Measurements from ENCODE around the gene INTS6.

The INTS6 gene

DNA sequence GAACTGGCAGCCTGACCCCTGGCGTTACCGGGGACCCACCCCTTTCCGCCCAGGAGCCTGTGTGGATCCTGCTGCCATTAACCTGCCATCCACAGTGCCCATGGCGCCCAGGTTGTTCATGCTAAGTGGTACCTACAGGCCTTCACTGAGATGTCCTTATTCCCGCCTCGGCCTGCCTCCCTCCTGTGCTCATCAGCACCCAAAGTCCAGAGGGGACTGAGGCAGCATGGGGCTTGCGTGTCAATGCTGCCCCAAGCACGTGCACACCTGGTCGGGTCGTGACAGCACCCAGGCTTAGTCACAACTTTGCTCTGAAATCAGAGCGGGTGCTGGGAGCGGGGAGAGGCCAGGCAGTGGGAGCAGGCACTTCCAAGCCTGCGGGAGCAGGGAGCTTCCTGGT is 3.7 kb upstream of the INTS6 start:
- DNase-seq (ENCODE audit: low read depth), result no peak

DNA sequence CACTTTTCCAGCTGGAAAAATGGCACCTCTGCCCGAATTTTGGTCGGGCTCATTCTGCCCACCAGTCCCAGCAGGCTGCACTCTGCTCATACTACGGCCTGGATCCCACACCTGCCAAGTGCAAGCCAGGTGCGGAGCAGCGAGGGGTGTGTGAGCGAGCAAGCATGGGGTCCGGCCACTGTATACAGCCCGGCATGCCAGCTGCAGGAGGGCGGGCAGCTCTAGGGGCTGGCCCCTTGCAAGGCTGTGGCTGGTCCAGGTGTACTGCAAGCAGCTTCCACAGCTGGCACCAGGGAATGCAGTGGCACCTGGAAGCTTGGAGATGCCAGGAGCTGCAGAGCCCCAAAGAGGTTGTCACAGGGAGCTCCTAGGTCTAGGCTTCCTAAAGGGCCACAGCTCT is 2.7 kb upstream of the INTS6 start:
- no peak for DNase-seq (ENCODE audit: low read depth)

DNA sequence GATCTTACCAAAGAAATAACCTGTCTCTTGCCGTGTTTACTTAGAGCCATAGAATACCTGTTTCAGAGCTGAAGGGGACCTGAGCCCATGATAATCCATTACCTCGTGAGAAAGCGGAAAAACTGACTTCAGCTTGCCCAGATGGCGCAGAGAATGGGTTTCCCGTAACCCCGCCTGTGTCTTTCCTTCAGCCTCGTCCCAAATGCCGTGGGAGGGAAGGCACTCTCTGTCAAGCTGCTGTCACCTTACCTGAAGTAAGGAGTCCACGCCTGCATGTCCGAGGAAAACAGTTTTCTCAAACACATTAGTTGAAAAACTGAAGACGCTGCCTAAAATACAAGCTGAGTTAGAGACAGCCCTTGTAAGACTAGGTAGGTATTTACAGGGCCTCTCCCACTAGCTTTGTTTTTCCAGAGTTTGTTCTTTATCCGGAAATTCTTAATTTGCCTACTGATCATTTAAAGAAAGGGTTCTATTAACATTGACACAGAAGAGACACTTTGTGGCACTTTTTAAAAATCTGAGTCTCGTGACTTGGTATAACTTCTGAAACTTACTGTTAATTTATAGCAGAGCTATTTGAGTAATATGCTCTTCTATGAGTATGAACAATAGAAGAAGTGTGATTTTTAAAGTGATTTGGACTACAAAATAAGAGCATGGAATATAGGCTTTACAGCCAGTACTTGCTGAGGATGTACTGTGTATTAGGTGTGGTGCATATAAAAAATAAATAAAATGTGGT is 1.3 kb upstream of the INTS6 start:
- no peak for DNase-seq (ENCODE audit: low read depth)

DNA sequence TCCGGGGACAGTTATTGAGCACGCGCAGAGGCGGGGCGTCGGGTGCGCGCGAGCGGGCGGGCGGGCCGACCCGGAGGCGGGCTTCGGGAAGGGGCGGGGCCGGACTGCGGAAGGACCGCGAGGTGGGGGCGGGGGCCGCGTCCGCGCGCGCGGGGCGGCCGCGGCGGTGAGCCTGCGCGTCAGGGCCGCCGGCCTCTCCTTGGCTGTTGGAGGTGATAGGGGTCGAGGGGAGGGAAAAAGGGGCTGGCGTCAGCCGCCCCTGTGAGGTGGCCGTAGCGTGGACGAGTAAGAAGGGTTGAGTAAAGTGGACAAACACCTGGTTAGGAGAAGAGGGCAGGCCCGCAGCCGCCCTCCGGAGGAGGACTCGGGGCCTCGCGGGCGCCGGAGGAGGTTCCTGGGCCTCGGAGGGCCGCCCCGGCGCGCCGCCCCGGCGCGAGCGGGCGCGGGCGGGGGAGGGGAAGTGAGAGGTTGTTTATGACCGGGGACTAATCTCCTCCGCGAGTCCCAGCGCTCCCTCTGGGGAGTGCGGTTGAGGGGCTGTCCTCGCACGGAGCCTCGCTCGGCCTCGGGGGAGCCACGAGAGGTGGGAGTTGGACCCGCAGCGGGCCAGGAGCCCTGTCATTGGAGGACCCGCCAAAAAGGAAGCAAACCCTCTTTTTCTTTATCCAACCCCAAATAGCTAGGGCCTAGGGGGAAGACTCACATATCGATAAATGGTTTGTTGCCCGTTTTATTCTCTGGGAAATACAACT is 547 bp upstream of the INTS6 start:
- peak; percentile 31 for DNase-seq (ENCODE audit: low read depth)

DNA sequence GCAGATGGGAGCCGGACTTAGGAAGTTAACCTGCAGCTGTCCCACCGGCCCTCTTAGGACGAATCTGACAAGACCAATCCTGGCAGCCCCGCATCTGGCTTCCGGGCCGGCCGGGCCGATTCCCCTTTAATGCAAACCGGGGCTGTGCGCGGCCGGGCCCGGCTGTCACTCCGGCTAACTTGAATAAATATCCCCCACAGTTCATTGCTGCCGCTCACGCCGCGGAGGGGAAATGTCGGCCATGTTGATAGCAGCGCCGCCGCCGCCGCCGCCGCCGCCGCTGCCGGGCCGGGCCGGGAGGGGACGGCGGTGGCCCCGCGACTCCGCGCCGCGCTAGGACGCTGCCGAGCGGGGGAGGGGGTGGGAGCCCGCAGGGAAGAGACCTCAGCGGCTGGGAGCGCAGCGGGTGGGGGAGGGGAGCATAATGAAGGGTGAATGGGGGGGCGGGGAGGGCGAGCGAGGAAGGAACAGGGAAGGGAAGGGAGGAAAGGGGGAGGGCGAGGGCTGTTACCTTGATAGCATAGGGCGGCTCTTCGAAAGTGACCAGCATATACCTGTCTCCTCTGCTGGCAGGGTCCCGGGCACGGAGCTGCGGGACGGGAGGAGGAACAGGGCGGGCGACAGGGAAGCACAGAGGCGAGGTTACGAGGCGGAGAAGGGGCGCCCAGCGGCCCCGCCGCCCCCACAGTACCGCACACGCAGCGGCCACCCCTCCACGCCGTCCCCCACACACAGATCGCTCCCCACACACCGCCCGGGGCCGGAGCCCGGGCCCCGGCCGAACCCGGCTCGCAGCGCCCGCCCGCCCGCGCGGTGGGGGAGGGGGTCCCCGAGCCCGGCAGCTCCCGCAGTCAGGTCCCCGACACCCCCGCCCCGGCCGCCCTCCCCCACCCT is 1.1 kb downstream of the INTS6 start:
- no peak for DNase-seq (ENCODE audit: low read depth)

DNA sequence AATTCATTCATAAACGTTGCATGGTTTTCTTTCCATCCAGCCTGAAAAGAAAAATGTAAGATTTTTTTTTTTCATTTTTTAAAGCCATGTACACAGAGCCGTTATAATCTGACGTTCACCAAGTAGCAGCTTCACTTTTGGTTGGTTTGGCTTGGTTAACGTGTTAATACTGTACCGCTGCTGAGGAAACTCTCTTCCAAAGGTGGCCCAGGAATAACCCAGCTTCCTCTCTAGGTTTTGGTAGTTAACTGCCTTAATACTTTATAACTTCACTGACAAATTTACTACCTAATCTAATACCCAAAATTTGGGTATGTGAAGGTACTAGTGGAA is 1.7 kb downstream of the INTS6 start:
- DNase-seq (ENCODE audit: low read depth), result no peak

DNA sequence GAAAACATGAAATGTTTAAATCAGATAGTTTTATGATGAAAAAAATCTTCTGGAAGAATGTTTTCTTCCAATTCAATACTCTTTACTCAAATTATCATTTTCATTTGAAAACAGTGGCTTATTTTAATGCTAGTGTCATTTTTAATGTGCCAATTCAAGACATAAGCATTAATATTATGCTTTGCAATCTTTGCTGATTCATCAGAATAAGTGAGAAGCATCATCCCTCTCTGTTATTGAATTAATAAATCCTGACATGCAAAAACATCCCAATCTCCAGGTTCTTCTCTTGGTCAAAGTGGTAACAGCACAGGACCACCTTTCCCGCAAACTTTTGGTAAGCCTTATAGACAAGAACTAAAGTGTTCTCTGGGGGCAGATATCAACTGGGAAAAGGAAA is 3.8 kb downstream of the INTS6 start:
- no peak for DNase-seq (ENCODE audit: low read depth)

DNA sequence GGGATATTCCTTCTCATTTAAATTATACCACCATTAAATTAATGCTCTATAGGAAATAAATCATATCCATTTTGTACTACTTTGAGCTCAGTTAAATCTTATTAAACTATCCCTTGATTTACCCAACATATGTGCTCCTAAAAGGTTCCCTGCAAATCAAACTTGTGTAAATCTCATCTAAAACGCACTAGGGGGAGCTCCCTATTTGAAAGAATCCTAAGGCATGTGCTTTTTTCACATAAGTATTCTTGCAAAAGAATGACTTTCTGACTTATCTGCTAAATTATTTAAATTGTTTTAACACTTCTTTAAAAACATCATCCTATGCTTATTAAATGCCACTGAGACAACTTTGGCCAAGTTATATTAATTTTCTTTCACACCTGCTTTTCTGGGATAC is 7.9 kb downstream of the INTS6 start:
- no peak for DNase-seq (ENCODE audit: low read depth)

DNA sequence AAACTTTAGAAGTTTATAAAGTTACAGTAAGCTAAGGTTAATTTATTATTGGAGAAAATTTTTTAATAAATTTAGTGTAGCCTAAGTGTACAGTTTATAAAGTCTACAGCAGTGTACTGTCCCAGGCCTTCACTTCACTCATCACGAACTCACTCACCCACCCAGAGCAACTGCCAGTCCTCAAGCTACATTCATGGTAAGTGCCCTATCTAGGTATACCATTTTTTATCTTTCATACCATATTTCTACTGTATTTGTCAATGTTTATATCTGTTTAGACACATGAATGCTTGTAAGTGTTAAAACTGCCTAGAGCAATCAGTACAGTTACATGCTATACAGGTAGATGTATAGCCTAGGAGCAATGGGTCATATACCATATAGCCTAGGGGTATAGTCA is 12.5 kb downstream of the INTS6 start:
- no peak for DNase-seq (ENCODE audit: low read depth)

DNA sequence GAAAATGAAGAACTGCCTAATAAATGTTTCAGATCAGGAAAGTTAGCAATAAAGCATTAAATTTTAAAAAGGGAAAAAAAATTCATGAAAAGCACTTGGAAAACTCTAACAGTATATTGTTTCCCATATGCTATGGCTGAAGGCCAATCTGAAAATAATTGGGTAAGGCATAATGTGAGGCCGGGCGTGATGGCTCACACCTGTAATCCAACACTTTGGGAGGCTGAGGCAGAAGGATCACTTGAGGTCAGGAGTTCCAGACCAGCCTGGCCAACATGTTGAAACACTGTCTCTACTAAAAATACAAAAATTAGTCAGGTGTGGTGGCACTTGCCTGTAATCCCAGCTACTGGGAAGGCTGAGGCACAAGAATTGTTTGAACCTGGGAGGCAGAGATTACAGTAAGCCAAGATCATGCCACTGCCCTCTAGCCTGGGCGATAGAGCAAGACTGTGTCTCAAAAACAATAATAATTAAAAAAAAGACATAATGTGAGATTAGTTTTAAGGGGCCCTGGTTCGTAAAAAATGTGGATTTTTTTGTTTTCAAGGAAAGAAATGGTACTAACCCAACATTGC is 15.2 kb downstream of the INTS6 start:
- DNase-seq (ENCODE audit: low read depth), result no peak

DNA sequence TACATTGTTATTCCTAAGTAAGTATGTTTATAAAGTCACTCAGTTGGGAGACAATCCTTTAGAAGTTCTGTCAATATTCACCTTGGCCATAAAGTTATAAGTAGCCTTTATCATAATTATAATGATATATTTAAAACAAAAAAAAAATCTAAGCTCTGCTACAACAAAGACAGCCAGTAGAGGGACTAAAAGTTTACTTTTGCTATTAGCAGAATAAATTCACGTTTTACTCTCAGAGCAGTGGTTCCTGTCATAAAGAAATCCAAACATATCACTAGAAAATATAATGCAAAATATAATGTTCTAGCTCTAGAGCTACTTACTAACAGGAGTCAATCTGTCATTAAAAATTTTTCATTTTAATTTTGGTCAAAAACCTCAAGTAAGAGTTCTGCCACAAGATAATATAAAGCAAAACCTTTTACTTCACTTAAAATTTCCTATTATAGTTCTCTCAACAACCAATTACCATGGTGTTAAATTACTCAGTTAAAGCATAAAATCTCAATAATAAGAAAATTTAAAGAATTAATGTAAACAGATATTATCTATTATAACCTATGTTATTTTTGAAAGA is 17.7 kb downstream of the INTS6 start:
- DNase-seq (ENCODE audit: low read depth), result no peak

DNA sequence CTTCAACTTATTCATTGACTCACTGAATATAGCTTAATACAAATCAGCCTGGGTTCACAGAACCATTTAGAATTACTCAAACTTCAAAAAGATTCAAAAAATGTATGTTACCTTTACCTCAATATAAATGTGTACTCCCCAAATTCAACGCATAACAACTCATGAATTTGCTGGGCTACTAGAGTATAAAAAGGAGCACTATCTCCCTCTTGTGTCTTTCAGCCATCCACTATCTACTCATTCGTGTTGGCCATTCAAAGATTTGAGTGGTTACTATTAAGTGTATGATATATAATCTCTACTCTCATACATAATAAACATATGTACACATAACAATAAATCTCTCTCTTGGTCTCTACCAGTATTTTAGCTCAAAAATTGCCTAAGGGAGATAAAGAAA is 20.3 kb downstream of the INTS6 start:
- DNase-seq (ENCODE audit: low read depth), result no peak

DNA sequence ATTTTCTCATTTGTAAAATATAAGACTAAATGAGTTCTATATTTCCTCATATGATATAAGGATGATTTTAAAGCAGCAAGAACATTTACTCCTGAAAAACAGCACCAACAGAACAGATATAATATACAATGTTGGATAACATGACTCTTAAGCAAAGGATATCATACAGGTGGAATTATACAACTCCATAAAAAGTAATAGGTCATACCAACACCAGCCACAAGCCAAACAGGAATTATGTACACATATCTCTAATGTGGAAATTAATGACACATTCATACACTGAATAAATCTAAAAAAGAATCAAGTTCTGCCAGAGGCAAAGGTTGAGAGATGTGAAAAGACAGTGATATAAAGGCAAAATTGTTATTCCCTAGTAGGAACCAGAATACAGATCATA is 25.9 kb downstream of the INTS6 start:
- DNase-seq (ENCODE audit: low read depth), result no peak

DNA sequence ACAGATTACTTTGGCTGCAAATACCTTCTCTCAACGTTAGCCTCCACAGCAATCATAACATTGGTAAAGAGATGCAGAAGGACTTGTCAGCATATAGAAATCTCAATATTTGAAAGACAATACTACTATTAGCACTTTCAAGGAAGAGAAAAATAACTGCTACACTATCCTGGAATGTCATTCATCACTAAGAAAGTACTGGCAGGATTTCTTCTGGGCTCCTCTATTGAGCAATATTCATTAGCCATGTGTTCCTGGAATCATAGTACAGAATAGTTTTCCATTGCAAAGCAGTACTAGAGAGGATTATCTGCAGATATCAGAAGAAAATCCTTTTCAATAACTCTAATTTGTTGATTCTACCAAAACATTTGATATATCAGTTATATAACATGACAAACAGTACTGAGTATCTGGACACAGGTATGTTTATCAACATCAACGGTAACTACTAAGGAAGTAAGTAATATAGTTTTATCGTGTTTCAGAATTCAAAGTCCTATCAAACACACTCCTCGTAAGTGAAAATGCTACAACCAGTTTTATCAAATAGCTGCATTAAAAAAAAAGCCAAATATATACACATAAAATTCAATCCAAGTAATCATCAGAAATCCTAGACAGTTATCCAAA is 27.3 kb downstream of the INTS6 start:
- peak; percentile 21 for DNase-seq (ENCODE audit: low read depth)

DNA sequence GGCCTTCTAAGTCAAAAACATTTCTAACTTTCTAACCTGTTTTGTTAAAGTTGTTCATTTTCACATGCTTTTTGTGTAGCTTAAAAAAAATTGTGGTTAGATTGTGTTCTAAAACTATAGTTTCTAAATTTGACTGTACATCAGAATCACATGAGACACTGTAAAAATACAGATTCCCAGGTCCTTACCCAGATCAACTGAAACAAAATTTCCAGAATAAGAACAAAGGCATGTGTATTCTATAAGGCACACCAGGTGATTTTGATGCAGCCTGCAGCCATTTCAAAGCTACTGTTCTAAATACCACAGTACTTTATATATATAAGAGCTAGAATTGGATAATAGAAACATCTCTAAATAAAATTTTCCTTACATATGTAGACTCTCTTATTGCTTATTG is 29.1 kb downstream of the INTS6 start:
- DNase-seq (ENCODE audit: low read depth), result no peak

DNA sequence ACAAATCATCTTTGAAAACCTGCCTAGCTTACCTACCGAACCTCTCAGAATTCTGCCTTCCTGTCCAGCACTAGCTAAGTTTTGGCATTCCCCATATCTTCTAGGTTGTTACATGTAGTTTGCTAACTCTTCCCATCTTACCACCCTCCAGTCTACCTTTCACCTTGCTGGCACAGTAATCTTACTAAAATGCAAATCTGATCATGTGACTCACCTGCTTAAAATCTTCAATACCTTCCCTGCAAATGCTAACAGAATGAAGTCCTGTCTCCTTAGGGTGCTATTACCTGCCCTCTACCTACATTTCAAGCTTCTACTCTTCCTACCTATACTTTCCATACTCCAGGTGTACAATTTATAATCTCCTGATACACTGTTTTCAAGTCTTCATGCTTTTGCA is 30.4 kb downstream of the INTS6 start:
- DNase-seq (ENCODE audit: low read depth), result no peak

DNA sequence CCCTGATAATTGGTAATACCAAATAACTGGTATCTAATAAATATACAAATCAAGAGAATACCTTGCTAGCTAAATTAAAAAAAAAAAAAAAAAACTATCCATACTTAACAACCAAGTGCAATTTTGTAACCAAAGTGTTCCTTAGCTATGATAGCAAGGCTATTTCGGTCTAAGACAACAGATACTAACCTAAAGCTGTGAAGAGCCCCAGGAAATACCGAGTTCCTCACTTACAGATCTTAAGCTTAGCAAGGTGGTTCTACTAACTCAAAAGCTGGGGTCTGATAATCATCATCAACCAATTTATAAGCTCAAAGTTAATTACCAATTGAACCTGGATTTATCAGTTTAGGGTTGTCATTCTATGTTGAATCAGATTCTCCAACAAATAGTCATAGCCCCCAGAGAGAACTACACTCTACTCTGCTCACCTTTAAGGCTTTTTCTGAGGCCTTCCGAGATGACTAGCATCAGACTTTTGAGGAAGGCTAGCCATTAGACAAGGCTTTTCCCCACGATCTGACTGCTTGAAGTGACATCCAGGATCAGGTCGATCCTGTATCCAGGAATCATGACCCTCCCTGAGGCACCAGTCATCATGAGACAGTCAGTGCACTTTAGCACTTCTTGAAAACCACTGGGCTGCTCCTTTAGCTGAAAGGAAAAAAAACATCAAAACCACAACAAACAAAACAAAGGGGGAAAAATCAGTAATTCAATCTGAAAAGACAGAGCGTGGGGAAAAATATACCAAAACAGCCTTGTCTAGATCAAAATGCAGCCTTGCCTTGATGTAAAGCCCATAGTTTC is 31.9 kb downstream of the INTS6 start:
- no peak for DNase-seq (ENCODE audit: low read depth)

DNA sequence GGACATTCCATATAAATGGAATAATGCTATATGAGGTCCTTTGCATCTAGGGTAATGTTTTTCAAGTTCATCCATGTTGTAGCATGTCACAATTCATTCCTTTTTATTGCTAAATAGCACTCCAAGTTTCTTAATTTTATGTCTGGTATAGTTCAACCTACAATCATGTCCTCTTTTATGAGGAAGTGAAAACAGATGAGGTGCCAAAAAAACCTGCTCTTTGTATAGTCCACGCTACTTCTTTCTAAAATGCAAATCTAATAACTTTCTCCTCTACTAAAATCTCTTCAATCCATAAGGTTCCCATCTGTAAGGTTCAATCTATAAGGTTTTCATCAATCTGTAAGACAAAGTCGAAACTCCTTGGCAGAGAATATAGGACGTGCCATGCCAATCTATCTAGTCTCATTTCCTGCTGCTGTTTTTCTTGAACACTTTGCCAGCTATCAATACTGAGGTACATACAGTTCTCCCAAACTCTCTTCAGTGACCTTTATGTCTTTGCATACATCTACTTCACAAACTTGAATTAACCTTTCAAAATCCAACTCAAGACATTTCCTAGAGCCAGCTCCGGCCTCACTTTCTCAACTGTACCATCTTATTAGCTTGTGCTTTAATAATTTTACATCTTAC is 33.7 kb downstream of the INTS6 start:
- no peak for DNase-seq (ENCODE audit: low read depth)

DNA sequence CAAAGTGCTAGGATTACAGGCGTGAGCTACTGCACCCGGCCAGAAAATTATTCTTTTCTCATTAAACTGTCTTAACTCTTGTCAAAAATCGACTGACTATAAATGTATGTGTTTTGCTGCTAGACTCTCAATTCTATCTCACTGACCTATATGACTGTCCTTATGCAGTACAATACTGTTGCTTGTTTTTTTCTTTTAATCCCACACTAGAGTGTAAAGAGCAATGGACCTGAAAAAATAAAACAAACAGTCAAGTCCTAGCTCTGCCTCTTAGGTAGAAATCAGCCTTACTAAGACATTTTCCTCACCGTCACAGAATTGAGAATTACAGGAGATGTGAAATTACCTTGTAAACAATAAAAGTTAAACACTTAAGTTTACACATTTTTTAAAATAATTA is 35.1 kb downstream of the INTS6 start:
- DNase-seq (ENCODE audit: low read depth), result no peak

DNA sequence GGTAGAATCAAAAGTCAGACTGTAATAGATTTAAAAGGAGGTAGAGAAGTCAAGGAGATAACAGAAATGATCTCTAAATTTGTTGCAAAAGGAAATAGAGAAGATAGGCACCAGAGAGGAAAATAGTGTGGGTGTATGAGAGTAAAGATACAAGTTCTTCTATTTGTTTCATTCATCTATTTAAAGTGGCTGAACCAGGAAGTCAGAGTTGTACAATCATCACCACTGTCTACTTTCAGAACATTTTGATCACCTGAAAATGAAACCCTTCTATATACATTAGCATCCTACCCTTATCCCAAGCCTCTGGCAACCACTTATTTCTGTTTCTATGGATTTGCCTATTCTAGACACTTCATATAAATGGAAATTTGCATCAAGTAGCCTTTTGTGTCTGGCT is 36.7 kb downstream of the INTS6 start:
- DNase-seq (ENCODE audit: low read depth), result no peak
